Measurements from ENCODE around the gene CDH23. TPM values are rescaled to one million over a fixed set of nuclear protein-coding genes. Genes with fewer than 3 reads are reported as not detected.
A peak's percentile ranks its signal among the peaks of the same experiment; 100 is the strongest.

CDH23 gene
- total and polyA plus RNA-seq, 2 of the 8 experiments (the other 6 are each of a cell fraction or from before 2014, with no cell fraction given) = 1.9 to 4.9 TPM

- no peak overlapping the region for H3K56ac ChIP-seq (replicated peaks; ENCODE audit: insufficient read length, low read depth, low read length)
- no peak overlapping the region for H3K14ac ChIP-seq (ENCODE audit: insufficient read length)
- no peak overlapping the region for H2BK20ac ChIP-seq (ENCODE audit: low read length)
- no peaks in the 10 kb centered on the region for H4K20me1 ChIP-seq (replicated peaks in 1 of 2; ENCODE audit: control insufficient read depth in 1 of 2, insufficient read depth in 2 of 2, low read length in 2 of 2)
- no peaks in the 10 kb centered on the region for H3K79me2 ChIP-seq (ENCODE audit: control insufficient read depth in 1 of 2, insufficient read depth in 2 of 2, low read length in 2 of 2)
- no peak overlapping the region for H3K18ac ChIP-seq (ENCODE audit: extremely low read depth, low read length)
- H3K4me2 ChIP-seq (ENCODE audit: insufficient read depth in 1 of 2, low read depth in 2 of 2, low read length in 2 of 2) = no peak overlapping the region
- H2AK5ac ChIP-seq (ENCODE audit: low read depth, low read length) = no peak overlapping the region
- H2BK12ac ChIP-seq (ENCODE audit: low read depth, low read length) = no peak overlapping the region
- no peaks in the 10 kb centered on the region for H3K79me1 ChIP-seq (ENCODE audit: low read depth, low read length)
- H2BK120ac ChIP-seq (replicated peaks; ENCODE audit: low read depth, low read length) = no peak overlapping the region
- no peaks in the 10 kb centered on the region for H3K36me3 ChIP-seq (ENCODE audit: control insufficient read depth in 2 of 4, insufficient read depth in 4 of 4, low read length in 3 of 4)
- no peak overlapping the region for H2BK5ac ChIP-seq (ENCODE audit: low read depth, low read length)
- H3K4ac ChIP-seq (replicated peaks; ENCODE audit: insufficient read length, low read depth, low read length) = no peak overlapping the region
- H3K4me3 ChIP-seq (ENCODE audit: extremely low read depth in 1 of 4, insufficient read depth in 2 of 4, low read depth in 3 of 4, low read length in 4 of 4) = no peak overlapping the region
- no peaks in the 10 kb centered on the region for H3K9me3 ChIP-seq (ENCODE audit: insufficient read depth in 2 of 2, low read depth in 1 of 2, low read length in 1 of 2)
- H3K27me3 ChIP-seq (replicated peaks in 1 of 4; ENCODE audit: control insufficient read depth in 3 of 4, extremely low read depth in 1 of 4, insufficient read depth in 3 of 4, low read length in 3 of 4) = no peaks in the 10 kb centered on the region
- H2BK15ac ChIP-seq (ENCODE audit: low read length) = no peak overlapping the region
- no peak overlapping the region for H4K5ac ChIP-seq (ENCODE audit: insufficient read length, low read depth, low read length)
- FAIRE-seq (no peak), DNase-seq (ENCODE audit: low read depth in 1 of 2, low spot score in 2 of 2) (no peak)
- no peak overlapping the region for H2AFZ ChIP-seq (ENCODE audit: low read length)
- POLR2A ChIA-PET (ENCODE audit: partially characterized antibody) = no interaction called here
- H3K23me2 ChIP-seq (ENCODE audit: low read depth, low read length) = peaks cover 2% of the 10 kb centered on the region; the same call in 1 of the 2 replicates
- no peak overlapping the region for H3K23ac ChIP-seq (ENCODE audit: insufficient read length)
- CTCF ChIA-PET (ENCODE audit: partially characterized antibody) = interaction anchor here (0.7 to 9.2 kb wide), 28 partner anchors 13 to 296 kb away, joined by 3 to 169 read pairs (median 9); partner anchors contain the start of genes CDH23 and SLC29A3
- peaks cover 6 to 18% (median 17%) of the 10 kb centered on the region in 4 experiments for H3K4me1 ChIP-seq (replicated peaks in 1 of 4; ENCODE audit: control insufficient read depth in 3 of 4, insufficient read depth in 4 of 4, low read length in 3 of 4)
- peak overlapping the region; percentile 9 for H4K91ac ChIP-seq (replicated peaks; ENCODE audit: insufficient read length, low read length)
- no peak overlapping the region for H3K27ac ChIP-seq (ENCODE audit: low read depth, low read length)
- no peak overlapping the region for H4K8ac ChIP-seq (ENCODE audit: extremely low read depth, insufficient read depth, low read length)
- WGBS, 2 experiments (ENCODE audit: extremely low coverage in 1 of 2, insufficient coverage in 1 of 2, insufficient read length in 1 of 2, insufficient replicate concordance in 2 of 2, low coverage in 1 of 2, low lambda C conversion rate in 2 of 2, missing lambda C conversion rate in 1 of 2) = 27% methylated on average over 3 of the region's 3 CpGs; no CpG with 5 or more reads in 1 of the 2 experiments
- no peak overlapping the region for H3K9ac ChIP-seq (replicated peaks in 1 of 4; ENCODE audit: extremely low read depth in 1 of 4, low read depth in 3 of 4, low read length in 3 of 4)
- TF ChIP-seq CBX8 (IDR thresholded peaks at IDR 0.05; ENCODE audit: borderline replicate concordance, low read depth, low read length) = no peak
- no peak for TF ChIP-seq RXRA (IDR thresholded peaks at IDR 0.05; ENCODE audit: insufficient read depth, low read depth, low read length)
- TF ChIP-seq TAF1 (IDR thresholded peaks at IDR 0.05; ENCODE audit: low read depth, low read length) = no peak
- TF ChIP-seq GTF2F1 (IDR thresholded peaks at IDR 0.05; ENCODE audit: borderline replicate concordance, low read depth, low read length) = no peak
- TF ChIP-seq, protein P1, sequence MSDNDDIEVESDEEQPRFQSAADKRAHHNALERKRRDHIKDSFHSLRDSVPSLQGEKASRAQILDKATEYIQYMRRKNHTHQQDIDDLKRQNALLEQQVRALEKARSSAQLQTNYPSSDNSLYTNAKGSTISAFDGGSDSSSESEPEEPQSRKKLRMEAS (IDR thresholded peaks at IDR 0.05) = no peak
- TF ChIP-seq CBX5 (IDR thresholded peaks at IDR 0.05; ENCODE audit: low read depth, low read length) = no peak
- TF ChIP-seq, protein P2, sequence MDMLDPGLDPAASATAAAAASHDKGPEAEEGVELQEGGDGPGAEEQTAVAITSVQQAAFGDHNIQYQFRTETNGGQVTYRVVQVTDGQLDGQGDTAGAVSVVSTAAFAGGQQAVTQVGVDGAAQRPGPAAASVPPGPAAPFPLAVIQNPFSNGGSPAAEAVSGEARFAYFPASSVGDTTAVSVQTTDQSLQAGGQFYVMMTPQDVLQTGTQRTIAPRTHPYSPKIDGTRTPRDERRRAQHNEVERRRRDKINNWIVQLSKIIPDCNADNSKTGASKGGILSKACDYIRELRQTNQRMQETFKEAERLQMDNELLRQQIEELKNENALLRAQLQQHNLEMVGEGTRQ (IDR thresholded peaks at IDR 0.05; ENCODE audit: low read length) = no peak
- no peak for TF ChIP-seq ASH2L (IDR thresholded peaks at IDR 0.05; ENCODE audit: low read length)
- TF ChIP-seq RBBP5 (IDR thresholded peaks at IDR 0.05; ENCODE audit: borderline replicate concordance, low read depth, low read length) = no peak
- TF ChIP-seq YY1 (IDR thresholded peaks at IDR 0.05; ENCODE audit: low read depth, low read length) = no peak
- no peak for TF ChIP-seq CREB1 (IDR thresholded peaks at IDR 0.05)
- no peak for TF ChIP-seq HDAC6 (IDR thresholded peaks at IDR 0.05; ENCODE audit: low read depth, low read length)
- TF ChIP-seq, protein P3, sequence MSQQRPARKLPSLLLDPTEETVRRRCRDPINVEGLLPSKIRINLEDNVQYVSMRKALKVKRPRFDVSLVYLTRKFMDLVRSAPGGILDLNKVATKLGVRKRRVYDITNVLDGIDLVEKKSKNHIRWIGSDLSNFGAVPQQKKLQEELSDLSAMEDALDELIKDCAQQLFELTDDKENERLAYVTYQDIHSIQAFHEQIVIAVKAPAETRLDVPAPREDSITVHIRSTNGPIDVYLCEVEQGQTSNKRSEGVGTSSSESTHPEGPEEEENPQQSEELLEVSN (IDR thresholded peaks at IDR 0.05) = no peak
These were observed 213.9 kb downstream of the CDH23 start for GRCh38 chr10:71610651-71611050.
